ENCODE results near the gene DNM3.
A peak's percentile ranks its signal among the peaks of the same experiment; 100 is the strongest.

DNM3 gene

DNA sequence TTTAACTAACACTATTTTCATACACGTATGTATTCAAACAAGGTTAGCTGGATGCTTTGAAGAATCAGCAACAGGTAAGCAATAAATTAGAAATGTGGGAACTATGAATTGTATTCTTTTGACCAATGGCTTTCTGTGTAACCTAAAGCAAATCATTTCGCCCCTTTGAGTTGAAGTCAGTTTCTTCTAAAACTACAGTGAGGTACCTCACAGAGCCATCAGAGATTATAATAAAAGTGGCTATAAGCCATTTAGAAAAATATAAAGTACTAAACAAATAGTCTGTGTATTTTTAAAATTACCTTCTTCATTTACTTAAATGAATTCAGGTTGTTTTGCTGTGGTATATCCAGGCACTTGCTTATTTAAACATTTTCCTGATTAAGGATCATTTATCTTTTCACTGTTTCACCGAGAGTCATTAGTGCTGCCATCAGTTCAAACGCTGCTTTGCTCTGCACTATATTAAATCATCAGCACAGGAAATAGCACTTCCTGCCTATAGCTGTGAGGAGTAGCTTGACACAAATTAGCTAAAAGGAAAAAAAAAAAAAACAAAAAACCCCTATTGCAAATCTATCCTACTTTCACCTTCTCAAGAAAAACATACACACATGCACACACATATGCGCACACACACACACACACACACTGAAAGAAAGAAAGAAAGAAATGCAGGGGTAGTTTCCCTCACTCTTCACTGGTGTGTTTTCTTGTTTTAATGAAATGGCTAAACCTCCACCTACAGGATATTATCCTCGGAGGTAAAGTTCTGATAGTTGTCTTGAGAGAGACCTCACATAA, 539.3 kb downstream of the DNM3 start:
- no peak for DNase-seq

DNA sequence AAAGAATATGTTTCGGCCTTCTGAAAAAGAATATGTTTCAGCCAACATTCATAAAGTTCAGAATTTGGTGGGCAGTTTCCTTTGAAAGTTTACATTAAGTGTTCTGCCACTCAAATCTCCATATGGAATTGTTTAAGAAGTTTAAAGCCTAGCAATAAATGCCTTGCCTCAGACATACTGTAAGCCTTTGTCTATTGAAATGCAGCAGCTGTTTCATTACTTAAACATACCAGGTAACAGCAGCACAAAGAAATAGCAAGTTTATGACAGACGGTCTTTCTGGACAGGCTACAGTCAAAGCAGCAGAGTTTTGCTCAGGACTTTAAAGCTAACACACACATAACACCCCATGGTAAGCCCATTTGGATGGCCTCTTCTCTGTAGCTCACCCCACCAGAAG, 540.6 kb downstream of the DNM3 start:
- no peak for DNase-seq

DNA sequence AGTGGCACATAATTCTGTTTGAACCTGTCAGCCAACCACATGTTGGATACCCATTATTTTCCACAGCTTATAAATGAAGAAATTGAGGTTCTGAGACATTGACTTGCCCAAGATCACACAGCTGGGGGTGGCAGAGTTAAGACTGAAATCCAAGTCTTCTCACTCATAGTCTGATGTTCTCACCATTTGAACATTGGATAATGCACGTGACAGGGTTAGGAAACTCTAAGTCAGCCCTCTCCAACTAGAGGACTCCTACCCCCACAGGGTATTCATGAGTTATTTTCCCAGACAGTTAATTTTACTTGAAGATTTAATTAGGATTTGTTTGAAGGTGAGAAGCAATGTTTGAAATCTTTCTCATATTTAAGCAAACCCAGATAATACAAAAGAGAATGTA, 541.1 kb downstream of the DNM3 start:
- DNase-seq = no peak

DNA sequence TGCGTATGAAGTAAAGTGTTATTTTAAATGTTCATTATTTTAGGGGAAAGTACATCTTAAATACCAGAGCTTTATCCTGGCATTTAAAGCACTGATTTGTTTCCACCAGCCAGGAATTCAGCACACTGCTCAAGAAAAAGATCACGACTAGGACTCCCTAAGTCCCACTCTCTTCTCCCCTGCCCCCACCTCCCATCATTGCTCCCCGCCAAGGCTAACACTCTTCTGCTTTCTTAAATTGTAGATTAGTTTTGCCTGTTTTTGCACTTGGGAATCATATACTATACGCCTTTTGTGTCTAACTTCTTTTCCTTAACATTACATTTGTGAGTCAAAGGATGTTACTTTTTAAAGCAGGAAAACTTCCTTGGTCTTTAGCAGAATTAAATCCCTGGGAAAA, 541.7 kb downstream of the DNM3 start:
- no peak for DNase-seq

DNA sequence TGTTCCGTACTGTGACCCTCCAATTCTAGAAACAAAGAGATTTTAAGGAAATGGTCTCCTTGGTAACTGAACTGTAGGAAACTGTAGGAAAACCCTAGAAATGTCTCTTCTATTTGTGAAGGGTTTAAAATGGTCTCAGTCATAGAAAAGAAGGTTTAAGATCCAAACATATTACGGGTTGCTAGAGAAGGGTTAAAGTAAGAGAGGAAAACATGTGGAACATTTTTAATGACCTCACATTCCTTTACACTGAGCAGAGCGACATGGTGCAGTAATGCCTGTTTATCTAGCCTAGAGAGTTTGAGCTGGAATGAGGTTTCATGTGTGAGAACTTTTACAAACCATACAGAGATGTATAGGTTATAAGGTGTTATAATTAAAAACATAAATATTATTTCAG, 542.2 kb downstream of the DNM3 start:
- DNase-seq = no peak

DNA sequence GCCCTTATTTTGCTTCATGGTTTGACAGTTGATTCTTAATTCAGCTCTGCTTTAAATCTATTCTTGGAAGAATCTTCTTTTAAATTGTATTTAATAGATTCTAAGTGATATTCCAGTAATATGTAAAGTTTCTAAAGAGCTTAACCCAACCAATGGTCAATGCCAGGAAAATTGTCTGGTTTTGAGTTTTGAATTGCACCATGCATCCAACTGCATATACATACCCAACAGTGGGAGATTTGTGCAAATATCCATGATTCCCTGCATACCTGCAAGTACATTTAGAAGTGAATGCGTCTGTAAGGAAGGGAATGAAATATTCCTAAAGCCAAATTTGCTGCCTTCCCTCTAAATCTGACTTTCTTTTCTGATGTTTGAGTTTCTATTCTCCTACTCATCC, 543.4 kb downstream of the DNM3 start:
- DNase-seq = no peak

DNA sequence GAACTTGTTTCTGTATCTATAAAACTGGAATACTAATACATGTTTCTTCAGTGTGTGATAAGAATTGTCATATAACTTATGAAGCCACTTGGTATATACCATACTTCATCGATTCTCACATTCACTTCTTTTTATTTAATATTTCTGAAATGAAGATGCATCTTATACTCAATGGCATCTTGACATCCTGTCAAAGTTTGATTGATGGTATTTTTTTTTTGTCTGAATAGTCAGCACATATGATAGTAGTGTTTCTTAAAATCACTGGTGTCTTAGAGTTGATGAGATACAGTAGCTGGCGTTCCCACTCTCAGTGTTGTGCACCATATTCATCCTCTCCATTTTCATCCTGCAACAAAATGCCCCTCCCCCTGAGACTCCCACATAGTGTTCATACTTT, 544.7 kb downstream of the DNM3 start:
- no peak for DNase-seq

DNA sequence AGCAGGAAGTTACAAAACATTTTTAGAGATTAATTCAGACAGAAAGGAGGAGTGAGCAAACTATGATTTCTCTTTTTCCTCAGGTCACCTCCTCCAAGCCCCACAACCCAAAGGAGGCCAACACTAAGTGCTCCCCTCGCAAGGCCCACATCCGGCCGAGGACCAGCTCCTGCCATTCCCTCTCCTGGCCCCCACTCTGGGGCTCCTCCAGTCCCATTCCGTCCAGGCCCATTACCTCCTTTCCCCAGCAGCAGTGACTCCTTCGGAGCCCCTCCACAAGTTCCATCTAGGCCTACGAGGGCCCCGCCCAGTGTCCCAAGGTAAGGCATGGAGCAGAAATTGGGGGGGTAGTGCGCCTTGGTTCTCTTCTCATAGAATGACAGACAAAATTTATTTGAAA, 547.2 kb downstream of the DNM3 start:
- no peak for DNase-seq

DNA sequence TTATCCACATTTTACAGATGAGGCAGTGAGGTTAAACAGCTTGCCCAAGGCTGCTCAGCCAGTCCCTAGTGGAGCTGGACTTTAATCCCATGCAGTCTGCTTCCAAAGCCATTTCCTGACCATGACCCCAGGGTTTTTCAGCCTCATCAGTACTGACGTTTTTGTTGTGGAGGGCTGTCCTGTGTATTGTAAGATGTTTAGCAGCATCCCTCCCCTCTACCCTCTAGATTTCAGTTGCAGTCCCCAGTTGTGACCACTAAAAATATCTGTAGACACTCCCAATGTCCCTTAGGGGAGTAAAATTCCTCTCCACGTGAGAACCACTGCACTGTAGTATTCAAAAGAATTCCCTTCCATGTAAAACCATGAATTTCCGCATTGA, 549.0 kb downstream of the DNM3 start:
- no peak for DNase-seq

DNA sequence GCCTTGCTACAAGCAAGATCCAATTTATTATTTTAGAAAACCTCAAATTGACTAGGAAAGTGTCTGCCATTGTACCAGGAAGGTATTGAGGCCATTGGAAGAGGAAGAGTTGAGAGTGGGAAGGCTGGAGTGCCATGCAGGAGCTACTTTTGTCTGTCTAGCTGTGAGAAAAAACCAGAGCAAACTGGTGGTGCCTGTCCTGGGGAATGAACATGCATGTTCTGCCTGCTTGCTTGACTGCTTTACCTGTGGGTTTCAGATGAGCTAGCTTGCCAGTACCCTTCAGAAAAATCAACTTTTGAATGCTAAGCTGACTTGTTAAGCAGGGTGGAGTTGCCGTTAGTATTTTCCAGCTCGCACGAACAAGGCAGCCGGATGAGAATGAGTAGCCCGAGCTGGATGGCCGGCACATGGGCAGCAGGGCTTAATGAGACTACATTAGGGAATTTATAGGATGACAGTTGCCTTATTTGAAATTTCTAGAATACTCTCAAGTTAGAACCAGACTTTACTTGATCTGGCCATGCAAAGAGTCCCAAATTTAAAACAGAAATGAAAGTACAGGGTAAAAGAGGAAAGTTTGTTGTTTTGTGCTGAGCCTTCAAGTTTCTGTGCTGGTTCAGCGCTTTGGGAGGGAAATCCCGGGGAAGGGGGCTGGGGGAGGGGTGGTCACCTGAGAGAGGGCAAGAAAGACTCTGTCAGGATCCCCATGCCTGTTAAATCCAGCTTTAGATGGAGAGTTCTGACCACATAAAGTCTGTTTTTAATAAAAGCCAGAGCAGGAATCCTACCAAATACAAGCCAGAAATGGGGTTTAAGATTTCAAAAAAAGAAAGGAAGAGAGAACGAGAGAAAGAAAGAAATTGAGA, 549.6 kb downstream of the DNM3 start:
- DNase-seq = no peak

DNA sequence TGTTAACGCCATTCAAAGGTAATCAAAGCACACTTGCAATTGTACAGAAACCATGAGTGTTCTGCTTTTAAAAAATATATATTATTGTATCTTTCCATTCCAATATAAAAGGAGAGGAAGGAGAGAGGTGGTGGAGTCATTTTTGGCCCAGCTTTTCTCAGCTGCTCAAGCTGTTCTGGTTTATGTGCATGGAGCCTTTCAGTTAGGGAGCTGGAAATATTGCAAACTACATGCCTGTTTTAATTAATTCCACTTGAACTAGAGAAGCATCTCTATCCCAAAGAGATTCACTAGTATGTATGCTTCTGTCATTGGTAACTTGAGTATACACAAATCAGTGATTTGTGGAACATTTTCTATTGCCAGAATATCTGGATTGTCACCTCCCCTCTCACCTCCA, 550.7 kb downstream of the DNM3 start:
- DNase-seq = no peak

DNA sequence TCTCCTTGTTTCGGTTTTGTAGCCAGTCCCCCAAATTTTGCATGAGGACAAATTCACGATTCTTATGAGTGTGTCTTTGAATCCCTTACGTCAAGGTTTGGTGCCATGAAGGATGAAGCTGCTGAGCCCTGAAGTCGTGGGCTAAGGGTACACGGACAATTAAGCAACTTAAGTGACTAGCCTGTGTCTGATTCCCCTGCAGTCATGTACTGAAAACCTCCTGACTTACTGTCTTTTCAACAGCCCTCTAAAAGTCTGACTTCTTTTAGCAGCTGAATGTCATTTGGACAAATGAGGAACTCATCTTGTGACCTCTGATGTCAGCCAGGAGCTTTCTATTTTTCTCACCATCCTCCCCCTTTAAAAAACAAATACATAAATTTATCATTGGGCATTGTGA, 552.1 kb downstream of the DNM3 start:
- no peak for DNase-seq

DNA sequence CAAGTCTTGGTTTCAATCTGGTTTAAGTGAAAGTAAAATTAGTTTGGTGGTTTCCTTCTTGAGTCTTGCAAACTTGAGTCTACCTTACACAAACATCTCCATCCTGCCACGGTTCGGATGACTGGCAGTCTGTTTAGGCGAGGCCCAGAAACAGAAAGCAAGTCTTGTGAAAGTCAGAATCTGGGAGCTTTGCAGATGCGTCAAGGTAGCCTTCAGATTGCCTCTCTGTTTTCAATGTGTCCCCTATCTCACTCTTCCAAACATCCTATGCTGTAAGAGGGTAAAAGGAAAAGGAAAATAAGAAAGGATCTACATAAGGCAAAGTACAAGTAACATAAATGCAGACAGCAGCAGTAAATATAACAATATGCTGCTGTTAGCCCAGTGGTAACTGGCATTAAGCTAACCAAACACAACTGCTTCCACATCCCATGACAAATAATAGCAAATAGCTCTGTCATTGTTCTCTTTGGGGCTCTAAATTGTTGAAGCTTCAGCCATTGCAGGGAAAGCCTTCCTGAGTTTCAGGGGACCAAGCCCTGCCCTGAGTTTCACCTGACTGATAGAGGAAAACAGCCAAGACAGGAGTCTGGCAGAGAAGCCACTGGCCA, 552.9 kb downstream of the DNM3 start:
- no peak for DNase-seq

DNA sequence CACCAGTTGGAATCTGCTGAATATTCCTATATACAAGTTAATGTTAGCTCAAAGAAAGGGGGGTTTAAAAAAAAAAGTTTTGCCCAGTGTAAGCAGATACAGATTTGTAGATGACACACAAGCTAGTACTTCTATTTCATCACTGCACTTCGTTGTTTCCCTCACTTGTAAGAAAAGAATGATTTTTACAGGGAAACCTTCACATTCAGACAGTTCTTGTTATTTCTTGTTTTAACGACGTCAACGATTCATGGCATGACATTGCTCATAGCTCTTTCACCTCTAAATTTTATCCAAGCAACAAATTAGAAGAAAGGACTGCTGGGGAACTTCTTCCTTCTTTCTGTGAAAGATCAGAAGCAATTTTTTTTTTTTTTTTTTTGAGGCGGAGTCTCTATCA, 553.5 kb downstream of the DNM3 start:
- DNase-seq = no peak

DNA sequence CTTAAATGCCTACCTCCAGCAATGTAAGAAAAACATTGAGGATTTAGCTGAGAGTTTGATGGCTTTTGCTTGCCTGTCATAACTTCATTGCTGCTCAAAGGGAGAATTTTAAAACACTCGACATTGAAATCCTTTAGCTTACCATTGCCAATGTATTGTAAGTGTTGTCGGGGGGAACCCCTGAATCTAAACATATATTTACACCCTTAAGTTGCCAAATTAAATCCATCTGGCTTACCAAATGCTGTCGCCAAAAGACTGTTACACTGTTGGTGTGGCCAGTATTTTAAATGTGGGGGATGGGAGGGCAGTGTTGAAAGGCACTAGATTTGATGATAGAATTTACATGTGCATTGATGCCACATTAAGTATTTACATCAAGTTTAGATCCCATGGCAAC, 554.3 kb downstream of the DNM3 start:
- no peak for DNase-seq

DNA sequence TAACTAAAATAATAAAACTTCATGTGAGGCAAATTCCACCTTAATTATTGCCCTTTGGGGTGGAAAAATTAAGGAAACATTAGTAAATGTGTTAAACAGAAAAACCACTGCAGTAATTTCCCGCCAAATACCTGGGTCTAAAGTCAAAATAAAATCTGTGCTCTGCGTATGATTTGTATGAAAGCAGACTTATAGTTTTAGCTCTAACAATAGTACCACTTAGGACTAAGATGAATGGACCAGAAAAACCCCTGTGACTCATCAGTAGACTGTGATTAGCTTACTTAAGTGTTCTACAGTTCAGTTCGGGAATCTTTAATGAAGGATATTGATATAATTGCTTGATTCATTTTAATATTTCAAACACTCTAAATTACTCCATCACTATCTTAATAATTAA, 555.9 kb downstream of the DNM3 start:
- DNase-seq = no peak

DNA sequence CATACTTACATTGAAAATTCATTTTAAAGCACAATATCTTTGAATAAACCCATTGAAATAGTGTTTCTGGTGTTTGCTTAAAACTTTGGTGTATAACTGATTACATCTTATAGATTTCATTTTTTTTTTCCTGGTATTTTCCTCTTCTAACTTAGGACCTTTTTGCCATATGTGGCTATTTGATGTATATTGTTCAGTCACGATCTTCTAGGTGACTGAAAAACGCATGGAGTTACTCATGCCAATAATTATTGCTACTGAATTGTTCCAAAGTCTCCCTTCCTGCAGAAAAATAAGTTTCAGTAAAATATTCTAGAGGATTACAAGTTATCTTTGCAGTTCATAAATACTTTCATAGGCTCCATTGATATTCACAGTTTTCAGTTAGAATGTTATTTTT, 556.3 kb downstream of the DNM3 start:
- DNase-seq = no peak

DNA sequence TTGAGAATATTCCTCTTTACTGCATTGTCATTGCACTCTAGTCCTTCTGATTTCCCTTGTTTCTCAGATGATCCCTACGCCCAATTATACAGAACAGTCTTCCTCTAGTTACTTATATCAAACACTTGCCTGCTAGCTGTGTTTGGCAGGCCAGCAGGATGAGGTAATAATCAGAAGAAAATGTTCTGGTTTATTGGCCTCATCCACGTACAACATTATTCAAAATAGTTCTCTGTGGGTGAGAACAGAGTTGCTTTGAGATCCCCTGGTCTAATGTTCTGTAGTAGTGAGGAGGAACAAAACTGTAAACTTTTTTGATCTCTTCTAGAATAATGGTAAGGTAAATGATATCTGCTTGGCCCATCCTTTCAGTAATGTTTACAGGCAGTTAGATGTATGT, 556.9 kb downstream of the DNM3 start:
- no peak for DNase-seq

DNA sequence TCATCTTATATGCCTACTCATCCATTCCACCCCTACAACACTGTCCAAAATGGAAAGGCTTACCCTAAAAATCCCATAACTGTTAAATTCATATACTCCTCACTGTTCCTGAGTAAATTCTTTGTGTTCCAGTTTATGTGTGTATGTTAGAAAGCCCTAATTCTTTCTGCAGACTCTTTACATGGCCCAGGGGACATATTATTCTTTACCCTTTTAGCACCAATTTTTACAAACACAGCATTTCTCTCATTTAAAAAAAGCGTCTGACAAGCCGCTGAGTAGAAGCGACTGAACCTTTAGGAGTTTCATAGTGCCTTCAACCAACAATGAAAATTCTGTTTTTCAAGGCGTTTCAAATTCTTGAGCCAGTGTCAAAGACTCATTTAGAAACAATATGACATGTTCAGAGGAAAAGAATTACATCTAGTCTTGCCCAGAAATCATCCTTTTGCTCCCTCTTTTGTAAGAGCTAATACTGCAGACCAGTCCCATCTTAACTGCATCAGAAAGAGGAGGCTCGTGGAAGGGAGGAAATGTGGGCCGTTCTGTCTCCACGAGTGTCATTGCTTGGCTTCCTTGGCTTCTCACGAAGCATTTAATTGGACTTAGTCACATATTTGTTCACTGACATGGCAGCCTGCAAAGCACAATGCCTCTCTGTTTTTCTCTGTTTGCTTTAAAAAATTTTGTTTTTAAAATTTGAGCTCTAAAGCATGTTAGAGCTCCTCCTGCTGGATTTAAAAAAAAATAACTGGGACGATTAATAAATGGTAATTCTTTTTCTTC, 557.9 kb downstream of the DNM3 start:
- peak; percentile 51 for DNase-seq

DNA sequence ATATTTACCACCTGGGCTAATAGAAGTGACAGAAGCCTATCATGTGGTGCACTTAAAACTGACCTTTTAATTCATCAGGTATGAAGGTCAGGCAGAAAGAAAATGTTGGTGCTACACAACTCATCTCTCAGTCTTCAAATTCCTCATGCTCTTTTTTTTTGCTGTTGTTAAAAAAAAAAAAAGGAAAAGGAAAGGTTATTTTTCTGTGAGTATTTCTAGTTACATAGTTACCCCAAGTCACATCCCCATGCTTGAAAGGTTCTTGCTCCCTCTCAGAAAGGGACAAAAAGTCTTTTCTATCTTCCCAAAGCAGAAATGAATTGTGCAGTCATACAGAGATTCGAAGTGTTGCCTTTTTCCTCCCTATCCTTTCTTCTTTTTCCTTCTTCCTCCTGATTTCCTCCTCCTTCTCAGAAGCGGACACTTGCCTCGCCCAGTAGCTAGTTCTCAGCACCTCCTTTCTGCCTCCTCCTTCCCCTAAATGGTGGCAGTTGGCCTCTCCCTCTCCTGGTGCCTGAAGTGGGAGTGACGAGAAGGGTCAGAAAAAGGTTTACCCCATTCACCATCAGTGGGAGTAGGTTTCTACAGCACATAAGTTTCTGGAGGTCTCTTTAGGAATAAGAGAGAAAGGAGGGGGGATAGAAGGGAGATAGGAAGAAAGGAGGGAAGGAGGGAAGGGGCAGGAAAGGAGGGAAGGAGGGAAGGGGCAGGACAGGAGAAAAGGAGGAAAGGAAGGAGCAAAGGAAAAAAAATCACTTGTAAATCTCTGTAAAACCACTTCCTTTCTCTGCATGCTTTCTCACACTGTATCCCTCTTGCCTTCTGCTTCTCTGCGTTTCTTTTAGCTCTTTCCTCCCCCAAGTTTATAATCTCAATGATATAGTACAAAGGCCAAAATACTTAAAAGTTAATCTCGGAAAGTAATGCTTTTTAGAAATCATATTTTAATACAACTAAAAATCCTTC, 558.7 kb downstream of the DNM3 start:
- no peak for DNase-seq

DNA sequence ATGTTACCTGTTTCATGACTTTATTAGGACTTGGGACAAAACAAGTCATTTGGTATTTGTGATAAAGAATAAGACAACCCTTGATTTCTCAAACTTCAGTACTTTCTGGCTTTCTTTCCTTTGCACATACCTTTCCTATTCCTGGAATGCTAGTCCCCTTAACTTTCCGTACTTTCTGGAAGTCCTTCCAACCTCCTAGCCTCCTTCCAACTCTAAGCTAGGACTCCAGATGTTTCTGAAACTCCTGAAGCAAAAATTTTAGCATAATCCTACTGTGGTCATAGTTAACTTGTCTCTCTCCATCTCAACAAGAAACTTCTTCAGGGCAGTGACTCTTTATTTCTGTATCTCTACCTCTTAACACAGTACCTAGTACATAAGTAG, 559.4 kb downstream of the DNM3 start:
- no peak for DNase-seq

DNA sequence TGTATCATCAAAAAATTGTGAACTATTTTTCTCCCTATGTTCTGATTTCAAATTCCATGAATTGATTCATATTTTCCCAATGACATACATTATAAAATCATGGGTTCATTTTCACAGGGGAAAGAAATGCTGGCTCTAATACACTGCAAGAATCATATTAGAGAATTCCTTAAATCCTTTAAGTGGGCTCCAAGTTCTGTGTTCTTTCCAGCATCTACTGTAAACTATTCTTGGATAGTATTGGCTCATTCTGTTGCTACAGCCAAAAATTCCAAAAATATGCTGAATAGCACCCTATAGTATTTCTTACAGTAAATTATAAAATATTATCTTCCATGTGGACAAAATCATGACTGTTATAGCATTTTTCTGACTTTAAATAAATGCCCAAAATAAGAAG, 560.2 kb downstream of the DNM3 start:
- no peak for DNase-seq
